Hindlimb muscle (tissue), 1 donor: Measurements from ENCODE around the gene MYL2. TPM values are rescaled to one million over a fixed set of nuclear protein-coding genes. Genes with fewer than 3 reads are reported as not detected.

Experiments used
- DNase-seq: peaks from one replicate; pipeline ENCODE4 v3.0.0-alpha.2; 2013
- polyA plus RNA-seq: library from polyadenylated mRNA; unstranded; fragments of 120-200 nt; gene quantifications from one replicate; pipeline ENCODE4 v1.2.1, GENCODE V29; 2013; ENCODE audit not compliant: insufficient read length

MYL2 gene
- polyA plus RNA-seq, 1 donor = 811 TPM

GRCh38 chr12:110929818-110930217 is 9.4 kb upstream of the MYL2 start:
- DNase-seq = no peak

- DNase-seq = no peak
These were observed 8.3 kb upstream of the MYL2 start for GRCh38 chr12:110928700-110929099.

- DNase-seq = no peak
These were observed 7.2 kb upstream of the MYL2 start for GRCh38 chr12:110927546-110927945.

DNA sequence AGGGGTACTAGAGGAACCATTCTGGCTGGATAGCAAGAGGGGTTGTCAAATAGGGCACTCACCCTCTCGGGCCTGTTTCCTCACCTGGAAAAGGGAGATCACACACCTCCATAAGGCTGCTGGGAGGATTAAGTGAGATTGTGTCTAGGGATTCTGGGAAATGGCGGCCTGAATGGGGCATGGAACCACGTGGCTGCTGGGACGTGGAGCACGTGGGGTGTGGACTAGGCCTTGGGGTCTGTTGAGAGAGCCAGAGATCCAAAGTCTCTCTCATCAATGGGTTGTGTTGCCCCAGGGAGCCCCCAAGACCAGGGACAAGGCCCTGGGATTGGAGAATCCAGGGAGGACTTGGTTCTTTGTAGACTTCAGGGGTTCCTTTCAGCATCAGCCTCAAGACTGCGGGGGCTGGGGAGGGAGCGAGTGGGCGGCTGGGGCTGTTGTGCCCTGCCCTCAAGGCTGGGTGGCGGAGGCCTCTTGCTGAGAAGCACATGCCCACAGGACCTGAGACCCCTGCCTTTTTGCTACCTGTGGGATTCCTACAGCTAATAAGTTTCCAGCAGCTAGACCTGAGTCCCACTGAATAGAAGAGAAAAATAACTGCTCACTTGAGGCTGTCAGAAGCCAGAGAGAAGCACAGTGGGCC is 3.4 kb upstream of the MYL2 start:
- no peak for DNase-seq

DNA sequence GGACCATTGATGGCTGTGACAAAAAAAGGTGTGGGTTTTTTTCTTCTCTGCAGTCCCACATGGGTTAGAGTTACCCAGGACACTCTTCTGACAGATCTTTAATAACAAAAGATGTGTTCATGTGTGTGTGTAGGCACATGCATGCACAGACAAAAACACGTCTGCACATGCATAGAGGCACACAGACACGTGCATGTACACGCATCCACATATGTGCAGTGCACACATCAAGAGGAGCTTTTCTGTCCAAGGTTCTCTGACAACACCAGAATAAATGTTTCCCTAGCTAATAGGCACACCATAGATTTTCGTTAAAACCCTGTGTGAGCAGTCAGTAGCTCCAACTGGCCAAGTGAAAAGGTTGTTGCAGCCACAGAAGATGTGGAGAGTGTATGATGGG is 2.8 kb upstream of the MYL2 start:
- no peak for DNase-seq

DNA sequence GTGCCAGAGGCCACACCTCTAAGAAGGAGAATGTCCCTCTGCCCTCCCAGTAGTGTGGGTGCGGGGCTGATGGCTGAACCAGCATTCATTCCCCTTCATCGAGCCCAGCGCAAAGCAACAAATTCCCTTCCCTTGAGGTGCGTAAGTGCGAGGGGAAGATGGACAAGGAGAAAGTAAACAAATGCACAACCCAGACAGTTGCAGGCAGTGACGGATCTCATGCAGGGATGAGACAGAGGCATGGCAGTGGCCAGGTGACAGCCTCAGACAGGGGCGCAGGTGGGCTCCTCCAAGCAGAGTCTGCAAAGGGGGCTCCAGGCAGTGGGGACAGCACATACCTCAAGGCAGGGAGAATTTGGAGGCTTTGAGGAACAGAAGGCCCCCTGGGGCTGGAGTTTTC is 2.3 kb upstream of the MYL2 start:
- DNase-seq = no peak

GRCh38 chr12:110921262-110921661 is 883 bp upstream of the MYL2 start:
- DNase-seq = no peak

DNA sequence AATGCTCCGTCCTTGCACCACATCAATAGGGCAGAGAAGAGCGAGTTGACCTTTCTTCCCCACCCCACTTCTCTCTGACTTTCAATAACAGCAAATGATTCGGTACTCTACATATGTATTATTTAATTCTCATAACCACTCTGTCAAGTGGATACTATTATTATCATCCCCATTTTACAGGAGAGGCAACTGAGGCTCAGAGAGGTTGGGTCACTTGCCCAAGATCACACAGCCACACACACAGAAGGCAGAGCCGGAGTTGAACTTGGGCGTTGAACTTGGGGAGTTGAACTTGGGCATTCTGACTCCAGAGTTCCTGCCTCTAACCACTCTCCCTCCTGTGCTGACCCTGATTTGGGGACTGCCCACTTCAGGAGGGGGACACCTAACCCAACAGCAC is 659 bp downstream of the MYL2 start:
- no peak for DNase-seq

DNA sequence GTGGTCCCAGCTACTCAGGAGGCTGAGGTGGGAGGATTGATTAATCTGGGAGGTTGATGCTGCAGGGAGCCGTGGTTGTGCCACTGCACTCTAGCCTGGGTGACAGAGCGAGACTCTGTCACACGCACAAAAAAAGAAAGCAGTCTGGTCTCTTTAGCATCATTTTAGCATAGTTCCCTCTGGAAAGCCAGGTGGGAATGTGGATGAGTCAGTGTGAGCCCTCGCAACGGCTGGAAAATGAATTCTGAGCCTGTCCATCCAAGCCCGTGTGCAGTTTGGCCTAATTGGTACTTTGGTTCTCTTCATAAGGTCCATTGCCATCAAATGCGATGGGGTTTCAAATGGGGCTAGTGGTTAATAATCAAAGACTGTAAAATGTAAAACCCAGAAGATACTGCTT is 2.4 kb downstream of the MYL2 start:
- DNase-seq = no peak

- DNase-seq = no peak
These were observed 2.9 kb downstream of the MYL2 start for GRCh38 chr12:110917467-110917866.

GRCh38 chr12:110916295-110916875 is 4.0 kb downstream of the MYL2 start:
- DNase-seq = no peak

DNA sequence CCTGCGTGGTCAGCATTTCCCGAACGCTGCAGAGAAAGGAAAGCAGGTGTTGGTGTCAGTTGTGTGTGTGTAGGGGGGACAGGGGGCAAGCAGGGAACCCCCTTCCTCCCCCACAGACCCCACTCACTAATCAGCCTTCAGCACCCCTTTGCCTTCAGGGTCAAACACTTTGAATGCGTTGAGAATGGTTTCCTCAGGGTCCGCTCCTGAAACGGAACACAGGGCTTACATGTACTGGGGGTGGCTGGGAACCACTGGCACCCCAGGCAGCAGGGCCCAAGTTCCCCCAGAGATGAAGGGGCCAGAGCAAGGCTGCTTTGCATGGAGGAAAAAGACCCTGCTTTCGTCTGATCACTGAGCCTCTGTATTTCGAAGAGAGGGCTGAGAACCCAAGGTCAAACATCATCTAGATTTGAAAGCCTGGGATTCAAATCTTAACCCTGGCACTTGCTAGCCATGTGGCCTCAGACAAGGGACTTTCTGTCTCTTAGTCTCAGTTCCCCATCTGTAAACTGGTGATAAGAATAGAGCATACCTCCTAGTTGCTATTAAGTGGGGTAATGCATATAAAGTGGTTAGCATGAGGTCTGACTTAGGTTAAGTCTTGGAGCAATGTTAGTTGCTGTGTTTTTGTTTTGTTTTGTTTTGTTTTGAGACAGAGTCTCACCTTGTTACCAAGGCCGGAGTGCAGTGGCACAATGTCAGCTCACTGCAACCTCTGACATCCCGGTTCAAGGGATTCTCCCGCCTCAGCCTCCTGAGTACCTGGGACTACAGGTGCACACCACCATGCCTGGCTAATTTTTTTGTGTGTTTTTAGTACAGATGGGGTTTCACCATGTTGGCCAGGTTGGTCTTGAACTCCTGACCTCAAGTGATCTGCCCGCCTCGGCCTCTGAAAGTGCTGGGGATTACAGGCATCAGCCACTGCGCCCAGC is 7.0 kb downstream of the MYL2 start:
- DNase-seq = no peak

DNA sequence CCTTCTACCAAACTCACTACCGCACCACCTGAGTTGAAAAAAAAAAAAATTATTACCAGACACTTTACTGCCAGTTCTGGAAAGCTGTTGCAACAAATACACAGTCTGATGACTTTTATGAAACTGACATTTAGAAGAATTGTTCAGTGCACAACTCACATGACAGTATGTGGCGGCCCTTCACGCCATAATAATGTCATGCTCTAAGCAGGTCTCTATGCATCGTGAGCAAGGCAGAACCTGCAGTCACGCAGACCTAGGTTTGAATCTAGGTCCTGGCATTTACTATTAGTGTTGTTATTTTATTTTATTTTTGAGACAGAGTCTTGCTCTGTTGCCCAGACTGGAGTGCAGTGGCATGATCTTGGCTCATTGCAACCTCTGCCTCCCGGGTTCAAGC is 8.1 kb downstream of the MYL2 start:
- DNase-seq = no peak

GRCh38 chr12:110908377-110909152 is 11.8 kb downstream of the MYL2 start:
- no peak for DNase-seq

- no peak for DNase-seq
These were observed 12.8 kb downstream of the MYL2 start for GRCh38 chr12:110907583-110907982.

DNA sequence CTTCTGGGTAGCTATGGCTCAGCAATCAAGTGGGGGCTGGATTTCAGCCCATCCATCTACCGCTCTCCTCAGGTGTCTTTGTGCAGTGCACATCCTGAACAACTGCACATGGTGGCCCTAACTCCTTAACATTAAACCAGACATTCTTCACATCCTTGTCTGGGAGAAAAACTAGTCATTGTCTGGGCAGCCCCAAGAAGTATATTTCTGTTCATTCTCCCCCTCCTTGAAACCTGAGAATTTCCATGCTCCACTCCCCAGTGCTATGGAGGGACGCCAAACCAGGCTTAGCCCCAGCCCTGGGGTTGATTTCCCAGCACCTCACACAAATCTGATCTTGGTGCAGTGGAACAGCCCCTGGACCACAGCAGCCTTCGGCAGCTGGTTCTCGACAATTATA is 13.4 kb downstream of the MYL2 start:
- no peak for DNase-seq

GRCh38 chr12:110906516-110906915 is 13.9 kb downstream of the MYL2 start:
- no peak for DNase-seq

- no peak for DNase-seq
These were observed 14.3 kb downstream of the MYL2 start for GRCh38 chr12:110906083-110906482.

DNA sequence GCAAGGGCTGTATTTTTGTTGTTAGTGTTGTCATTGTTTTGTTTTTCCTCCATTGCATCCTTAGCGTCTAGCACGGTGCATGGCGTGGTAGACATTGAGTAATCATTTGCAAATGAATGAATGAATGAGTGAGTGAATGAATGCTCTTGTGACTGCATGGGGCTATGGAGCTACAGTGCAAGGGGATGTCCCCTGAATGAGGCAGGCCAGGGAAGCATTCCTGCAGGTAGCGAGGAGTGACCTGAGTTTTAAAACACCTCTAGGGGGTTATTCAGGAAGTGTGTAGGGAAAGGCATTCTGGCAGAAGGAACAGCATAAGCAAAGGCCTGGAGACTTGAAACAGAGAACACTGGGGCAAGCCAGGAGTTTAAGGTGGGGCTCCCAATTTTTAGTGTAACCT is 16.9 kb downstream of the MYL2 start:
- no peak for DNase-seq

DNA sequence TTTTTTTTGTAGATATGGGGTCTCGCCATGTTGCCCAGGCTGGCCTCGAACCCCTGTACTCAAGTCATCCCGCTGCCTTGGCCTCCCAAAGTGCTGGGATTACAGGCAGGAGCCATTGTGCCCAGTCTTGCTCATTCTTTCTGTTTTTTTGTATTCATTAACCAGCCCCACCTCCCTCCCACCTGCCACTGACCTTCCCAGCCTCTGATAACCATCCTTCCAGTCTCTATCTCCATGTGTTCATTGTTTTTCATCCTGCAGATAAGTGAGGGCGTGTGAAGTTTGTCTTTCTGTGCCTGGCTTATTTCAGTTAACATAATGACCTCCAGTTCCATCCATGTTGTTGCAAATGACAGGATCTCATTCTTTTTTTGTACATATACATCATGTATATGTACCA is 19.0 kb downstream of the MYL2 start:
- no peak for DNase-seq

- no peak for DNase-seq
These were observed 23.8 kb downstream of the MYL2 start for GRCh38 chr12:110896559-110896958.

DNA sequence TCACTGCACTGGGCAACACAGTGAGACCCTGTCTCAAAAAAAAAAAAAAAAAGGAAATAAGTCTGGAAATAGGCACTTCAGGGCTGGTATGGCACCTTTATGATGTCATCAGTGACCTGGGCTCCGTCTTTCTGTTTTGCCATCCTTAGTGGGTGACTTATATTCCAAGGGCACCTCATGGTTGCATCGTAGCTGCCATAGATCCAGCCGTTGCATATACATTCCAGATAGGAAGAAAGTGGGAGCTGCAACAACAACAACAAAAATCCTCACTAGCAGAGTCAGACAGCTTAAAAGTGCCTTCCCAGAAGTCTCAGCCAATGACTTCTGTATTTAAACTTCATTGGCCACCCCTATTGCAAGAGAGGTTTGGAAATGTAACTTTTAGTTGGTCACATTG is 26.4 kb downstream of the MYL2 start:
- no peak for DNase-seq

- no peak for DNase-seq
These were observed 31.0 kb downstream of the MYL2 start for GRCh38 chr12:110889361-110889760.
